CD8-positive, alpha-beta memory T cell (primary cell): ENCODE measurements around the gene CLTCL1. TPM values are rescaled to one million over a fixed set of nuclear protein-coding genes. Genes with fewer than 3 reads are reported as not detected.

ENCODE experiments used
- CTCF ChIA-PET: fragments of 350-600 bp; sonication (Branson Sonifier 250); formaldehyde crosslinking; loops from one replicate; lab custom pipeline; 2021; ENCODE audit warnings: antibody characterized with exemption; lab: Charles Lee
- POLR2A ChIA-PET: fragments of 350-600 bp; sonication (Branson Sonifier 250); formaldehyde crosslinking; loops from one replicate; lab custom pipeline; 2021; ENCODE audit warnings: antibody characterized with exemption; lab: Charles Lee
- DNase-seq, 5 donors: peaks; one replicate each; pipeline versions ENCODE4 v3.0.0 to v3.0.0-alpha.2; 2020 to 2022; ENCODE audit warnings: mixed read lengths in 1 of 5
- H3K27ac ChIP-seq: one replicate; pipeline ENCODE4 v1.7.0; 2013; ENCODE audit warnings: low read depth, mild to moderate bottlenecking, low read length, moderate library complexity
- H3K27me3 ChIP-seq: 2 replicates; pipeline ENCODE4 v1.7.0; 2013; ENCODE audit warnings: low read length, mild to moderate bottlenecking; ENCODE audit not compliant: insufficient read depth, poor library complexity, severe bottlenecking
- H3K36me3 ChIP-seq: 2 replicates; pipeline ENCODE4 v1.7.0; 2013; ENCODE audit warnings: mild to moderate bottlenecking, low read length, moderate library complexity; ENCODE audit not compliant: insufficient read depth
- H3K4me1 ChIP-seq: 2 replicates; pipeline ENCODE4 v1.7.0; 2013; ENCODE audit warnings: mild to moderate bottlenecking, low read length, moderate library complexity; ENCODE audit not compliant: insufficient read depth
- H3K4me3 ChIP-seq: 2 replicates; pipeline ENCODE4 v1.7.0; 2013; ENCODE audit warnings: mild to moderate bottlenecking, low read length
- H3K9me3 ChIP-seq: 2 replicates; pipeline ENCODE4 v1.7.0; 2013; ENCODE audit warnings: mild to moderate bottlenecking, low read length
- H3K27ac Mint-ChIP-seq, 8 donors: one replicate each; pipeline ENCODE4 v1.8.0; 2020 to 2021; ENCODE audit warnings: mixed read lengths in 8 of 8, mild to moderate bottlenecking in 6 of 8, inconsistent platforms in 3 of 8, moderate library complexity in 3 of 8
- H3K27me3 Mint-ChIP-seq, 2 donors: one replicate each; pipeline ENCODE4 v1.8.0; 2020 to 2021; ENCODE audit warnings: mixed read lengths in 2 of 2, mild to moderate bottlenecking in 1 of 2, moderate library complexity in 1 of 2
- H3K36me3 Mint-ChIP-seq, 3 donors: one replicate each; pipeline ENCODE4 v1.8.0; 2020 to 2021; ENCODE audit warnings: mixed read lengths in 3 of 3, inconsistent platforms in 1 of 3, mild to moderate bottlenecking in 1 of 3
- H3K4me1 Mint-ChIP-seq, 3 donors: one replicate each; pipeline ENCODE4 v1.8.0; 2020 to 2021; ENCODE audit warnings: mixed read lengths in 3 of 3, inconsistent platforms in 1 of 3, mild to moderate bottlenecking in 1 of 3
- H3K4me3 Mint-ChIP-seq, 7 donors: one replicate each; pipeline ENCODE4 v1.8.0; 2020 to 2021; ENCODE audit warnings: mixed read lengths in 7 of 7, mild to moderate bottlenecking in 6 of 7, moderate library complexity in 4 of 7, inconsistent platforms in 2 of 7
- H3K9me3 Mint-ChIP-seq, 5 donors: one replicate each; pipeline ENCODE4 v1.8.0; 2020 to 2022; ENCODE audit warnings: mixed read lengths in 5 of 5, mild to moderate bottlenecking in 3 of 5, moderate library complexity in 2 of 5, inconsistent platforms in 1 of 5
- polyA plus RNA-seq: library from polyadenylated mRNA; unstranded; fragments of 300-500 nt; fragmentation: Illumina TruSeq; gene quantifications from one replicate; pipeline ENCODE4 v1.2.3, GENCODE V29; 2021
- total RNA-seq, 2 experiments: library from RNA; stranded (reverse); gene quantifications; one replicate each; pipeline ENCODE4 v1.2.3, GENCODE V29; 2021

Gene CLTCL1
- total and polyA plus RNA-seq, 3 experiments from 2014 or later, result 0.51 to 0.88 (median 0.58) TPM

GRCh38 chr22:19201869-19202798 is 89.4 kb downstream of the CLTCL1 start:
- Histone ChIP-seq H3K9me3 (no peaks in the 10 kb centered on the region), H3K27me3 (no peaks in the 10 kb centered on the region), H3K4me1 (no peaks in the 10 kb centered on the region), H3K36me3 (no peaks in the 10 kb centered on the region), H3K4me3 (no peak overlapping the region), H3K27ac (no peak overlapping the region)
- Mint-ChIP-seq H3K9me3 (no peaks in the 10 kb centered on the region), H3K27ac (no peak overlapping the region), H3K36me3 (no peaks in the 10 kb centered on the region), H3K4me3 (no peak overlapping the region), H3K27me3 (peaks cover 3 to 8% of the 10 kb centered on the region in 2 donors), H3K4me1 (peaks cover 0 to 4% (median 2%) of the 10 kb centered on the region in 3 donors)
- CTCF ChIA-PET, result no interaction called here
- DNase-seq, result no peak
- POLR2A ChIA-PET, result no interaction called here

- Histone ChIP-seq H3K9me3 (no peaks in the 10 kb centered on the region), H3K4me3 (no peak overlapping the region), H3K27ac (no peak overlapping the region), H3K36me3 (no peaks in the 10 kb centered on the region), H3K27me3 (no peaks in the 10 kb centered on the region), H3K4me1 (no peaks in the 10 kb centered on the region)
- no peaks in the 10 kb centered on the region for H3K36me3 Mint-ChIP-seq
- no peaks in the 10 kb centered on the region for H3K9me3 Mint-ChIP-seq
- no peak overlapping the region for H3K4me3 Mint-ChIP-seq
- ChIA-PET POLR2A (no interaction called here), CTCF (no interaction called here)
- peak overlapping the region in 1 of 8 donors; percentile 24 for H3K27ac Mint-ChIP-seq
- H3K27me3 Mint-ChIP-seq, result peaks cover 3 to 8% of the 10 kb centered on the region in 2 donors
- no peak for DNase-seq
- H3K4me1 Mint-ChIP-seq, result peaks cover 0 to 9% (median 2%) of the 10 kb centered on the region in 3 donors
Measured at GRCh38 chr22:19201130-19201868, 90.2 kb downstream of the CLTCL1 start.

GRCh38 chr22:19199479-19199878 is 92.0 kb downstream of the CLTCL1 start:
- H3K4me1 Mint-ChIP-seq, result peaks cover 14 to 25% (median 18%) of the 10 kb centered on the region in 3 donors
- no peak overlapping the region for H3K4me3 ChIP-seq
- no peak overlapping the region for H3K27ac Mint-ChIP-seq
- H3K9me3 ChIP-seq, result no peaks in the 10 kb centered on the region
- no peaks in the 10 kb centered on the region for H3K27me3 ChIP-seq
- H3K27me3 Mint-ChIP-seq, result peaks cover 3 to 8% of the 10 kb centered on the region in 2 donors
- DNase-seq, result no peak
- CTCF ChIA-PET, result no interaction called here
- no peaks in the 10 kb centered on the region for H3K36me3 ChIP-seq
- H3K4me1 ChIP-seq, result peaks cover 9% of the 10 kb centered on the region
- H3K4me3 Mint-ChIP-seq, result no peak overlapping the region
- POLR2A ChIA-PET, result no interaction called here
- H3K27ac ChIP-seq, result no peak overlapping the region
- no peaks in the 10 kb centered on the region for H3K36me3 Mint-ChIP-seq
- H3K9me3 Mint-ChIP-seq, result no peaks in the 10 kb centered on the region

GRCh38 chr22:19197997-19198865 is 93.3 kb downstream of the CLTCL1 start:
- Histone ChIP-seq H3K27ac (no peak overlapping the region), H3K9me3 (no peaks in the 10 kb centered on the region), H3K4me3 (no peak overlapping the region), H3K36me3 (no peaks in the 10 kb centered on the region), H3K27me3 (no peaks in the 10 kb centered on the region), H3K4me1 (peaks cover 9% of the 10 kb centered on the region)
- H3K9me3 Mint-ChIP-seq, result no peaks in the 10 kb centered on the region
- H3K27ac Mint-ChIP-seq, result peak overlapping the region in 1 of 8 donors; percentile 35
- H3K4me1 Mint-ChIP-seq, result peaks cover 14 to 25% (median 18%) of the 10 kb centered on the region in 3 donors
- H3K27me3 Mint-ChIP-seq, result peaks cover 3 to 8% of the 10 kb centered on the region in 2 donors
- peaks cover 0 to 2% (median 0%) of the 10 kb centered on the region in 3 donors for H3K36me3 Mint-ChIP-seq
- H3K4me3 Mint-ChIP-seq, result no peak overlapping the region
- no peak for DNase-seq
- POLR2A ChIA-PET, result no interaction called here
- CTCF ChIA-PET, result no interaction called here

- peaks cover 9% of the 10 kb centered on the region for H3K4me1 ChIP-seq
Measured at GRCh38 chr22:19196841-19197612, 94.5 kb downstream of the CLTCL1 start.

GRCh38 chr22:19195796-19196731 is 95.5 kb downstream of the CLTCL1 start:
- peaks cover 14 to 25% (median 18%) of the 10 kb centered on the region in 3 donors for H3K4me1 Mint-ChIP-seq
- peak overlapping the region in 3 of 8 donors; percentile 54 to 59 (median 56) for H3K27ac Mint-ChIP-seq
- peaks cover 9% of the 10 kb centered on the region for H3K4me1 ChIP-seq
- POLR2A ChIA-PET, result no interaction called here
- no peak for DNase-seq
- no peaks in the 10 kb centered on the region for H3K9me3 ChIP-seq
- peaks cover 0 to 2% (median 0%) of the 10 kb centered on the region in 3 donors for H3K36me3 Mint-ChIP-seq
- H3K27ac ChIP-seq, result no peak overlapping the region
- H3K4me3 Mint-ChIP-seq, result peak overlapping the region in 3 of 7 donors; percentile 19 to 71 (median 26)
- H3K27me3 Mint-ChIP-seq, result peaks cover 3 to 15% of the 10 kb centered on the region in 2 donors
- H3K36me3 ChIP-seq, result no peaks in the 10 kb centered on the region
- no peaks in the 10 kb centered on the region for H3K27me3 ChIP-seq
- no peaks in the 10 kb centered on the region for H3K9me3 Mint-ChIP-seq
- CTCF ChIA-PET, result interaction anchor here (1.6 kb wide), 1 partner anchor 52 kb away, joined by 6 read pairs; the partner anchor contains the start of gene ESS2
- H3K4me3 ChIP-seq, result no peak overlapping the region

More at GRCh38 chr22:19196841-19197612, 94.5 kb downstream of the CLTCL1 start:
- H3K9me3 Mint-ChIP-seq, result no peaks in the 10 kb centered on the region
- Histone ChIP-seq H3K9me3 (no peaks in the 10 kb centered on the region), H3K36me3 (no peaks in the 10 kb centered on the region), H3K27ac (no peak overlapping the region), H3K4me3 (no peak overlapping the region), H3K27me3 (no peaks in the 10 kb centered on the region)
- no peak overlapping the region for H3K4me3 Mint-ChIP-seq
- ChIA-PET CTCF (no interaction called here), POLR2A (no interaction called here)
- peaks cover 14 to 25% (median 18%) of the 10 kb centered on the region in 3 donors for H3K4me1 Mint-ChIP-seq
- H3K36me3 Mint-ChIP-seq, result peaks cover 0 to 2% (median 0%) of the 10 kb centered on the region in 3 donors
- H3K27ac Mint-ChIP-seq, result peak overlapping the region in 2 of 8 donors; percentile 43 to 59
- H3K27me3 Mint-ChIP-seq, result peaks cover 3 to 14% of the 10 kb centered on the region in 2 donors
- no peak for DNase-seq
